ENCODE measurements around the gene BBS9. TPM values are rescaled to one million over a fixed set of nuclear protein-coding genes. Genes with fewer than 3 reads are reported as not detected.

Gene BBS9
- total RNA-seq, 2 experiments from 2014 or later, result 6.0 to 7.7 TPM

GRCh38 chr7:33356336-33356735 lies 227.0 kb downstream of the BBS9 start:
- H3K4me1 Mint-ChIP-seq (ENCODE audit: low read depth), result no peaks in the 10 kb centered on the region
- H3K4me3 Mint-ChIP-seq, result no peak overlapping the region
- peaks cover 5% of the 10 kb centered on the region for H3K36me3 Mint-ChIP-seq (ENCODE audit: low read depth)
- TF ChIP-seq, protein P1, sequence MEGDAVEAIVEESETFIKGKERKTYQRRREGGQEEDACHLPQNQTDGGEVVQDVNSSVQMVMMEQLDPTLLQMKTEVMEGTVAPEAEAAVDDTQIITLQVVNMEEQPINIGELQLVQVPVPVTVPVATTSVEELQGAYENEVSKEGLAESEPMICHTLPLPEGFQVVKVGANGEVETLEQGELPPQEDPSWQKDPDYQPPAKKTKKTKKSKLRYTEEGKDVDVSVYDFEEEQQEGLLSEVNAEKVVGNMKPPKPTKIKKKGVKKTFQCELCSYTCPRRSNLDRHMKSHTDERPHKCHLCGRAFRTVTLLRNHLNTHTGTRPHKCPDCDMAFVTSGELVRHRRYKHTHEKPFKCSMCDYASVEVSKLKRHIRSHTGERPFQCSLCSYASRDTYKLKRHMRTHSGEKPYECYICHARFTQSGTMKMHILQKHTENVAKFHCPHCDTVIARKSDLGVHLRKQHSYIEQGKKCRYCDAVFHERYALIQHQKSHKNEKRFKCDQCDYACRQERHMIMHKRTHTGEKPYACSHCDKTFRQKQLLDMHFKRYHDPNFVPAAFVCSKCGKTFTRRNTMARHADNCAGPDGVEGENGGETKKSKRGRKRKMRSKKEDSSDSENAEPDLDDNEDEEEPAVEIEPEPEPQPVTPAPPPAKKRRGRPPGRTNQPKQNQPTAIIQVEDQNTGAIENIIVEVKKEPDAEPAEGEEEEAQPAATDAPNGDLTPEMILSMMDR (IDR thresholded peaks at IDR 0.05), result no peak
- CTCF ChIA-PET, result no interaction called here
- H3K27me3 Mint-ChIP-seq, result no peaks in the 10 kb centered on the region
- H3K27ac Mint-ChIP-seq, result no peak overlapping the region
- H3K9me3 Mint-ChIP-seq, result no peaks in the 10 kb centered on the region
- intact Hi-C loops (cut with micrococcal nuclease), result no loop called here
- POLR2A ChIA-PET, result no interaction called here
- ATAC-seq, result no peak
- no peak for DNase-seq

DNA sequence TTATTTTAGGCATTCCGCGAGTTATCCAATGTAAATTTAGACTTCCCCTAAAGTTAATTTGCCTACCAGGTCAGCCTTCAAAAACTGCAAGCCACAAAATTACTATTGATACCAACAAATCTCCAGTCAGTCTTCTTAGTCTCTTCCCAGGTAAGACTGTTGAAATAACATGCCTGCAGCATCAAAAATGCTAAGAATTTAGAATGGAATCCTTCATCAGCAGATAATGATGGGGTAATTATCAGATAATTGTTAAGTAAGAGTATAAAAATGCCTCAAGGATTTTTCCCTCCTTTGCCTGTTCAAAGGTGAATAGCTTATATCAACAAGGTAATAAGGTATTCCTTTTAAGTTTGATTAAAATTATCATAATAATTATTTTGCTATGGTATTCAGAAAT lies 228.5 kb downstream of the BBS9 start:
- Mint-ChIP-seq H3K27me3 (no peaks in the 10 kb centered on the region), H3K4me3 (no peak overlapping the region), H3K27ac (no peak overlapping the region), H3K9me3 (no peaks in the 10 kb centered on the region), H3K4me1 (ENCODE audit: low read depth) (no peaks in the 10 kb centered on the region), H3K36me3 (ENCODE audit: low read depth) (peaks cover 1% of the 10 kb centered on the region)
- CTCF ChIA-PET, result no interaction called here
- TF ChIP-seq, protein P1 (IDR thresholded peaks at IDR 0.05), result no peak
- ATAC-seq, result no peak
- no peak for DNase-seq
- intact Hi-C loops (cut with micrococcal nuclease), result no loop called here
- POLR2A ChIA-PET, result no interaction called here

- POLR2A ChIA-PET, result no interaction called here
- H3K9me3 Mint-ChIP-seq, result no peaks in the 10 kb centered on the region
- no peaks in the 10 kb centered on the region for H3K27me3 Mint-ChIP-seq
- CTCF ChIA-PET, result no interaction called here
- DNase-seq (no peak), ATAC-seq (no peak)
- no peaks in the 10 kb centered on the region for H3K4me1 Mint-ChIP-seq (ENCODE audit: low read depth)
- TF ChIP-seq, protein P1 (IDR thresholded peaks at IDR 0.05), result no peak
- no peak overlapping the region for H3K27ac Mint-ChIP-seq
- H3K4me3 Mint-ChIP-seq, result no peak overlapping the region
- peaks cover 31% of the 10 kb centered on the region for H3K36me3 Mint-ChIP-seq (ENCODE audit: low read depth)
- intact Hi-C loops (cut with micrococcal nuclease), result no loop called here
Observed at GRCh38 chr7:33369888-33370287, 240.5 kb downstream of the BBS9 start.

DNA sequence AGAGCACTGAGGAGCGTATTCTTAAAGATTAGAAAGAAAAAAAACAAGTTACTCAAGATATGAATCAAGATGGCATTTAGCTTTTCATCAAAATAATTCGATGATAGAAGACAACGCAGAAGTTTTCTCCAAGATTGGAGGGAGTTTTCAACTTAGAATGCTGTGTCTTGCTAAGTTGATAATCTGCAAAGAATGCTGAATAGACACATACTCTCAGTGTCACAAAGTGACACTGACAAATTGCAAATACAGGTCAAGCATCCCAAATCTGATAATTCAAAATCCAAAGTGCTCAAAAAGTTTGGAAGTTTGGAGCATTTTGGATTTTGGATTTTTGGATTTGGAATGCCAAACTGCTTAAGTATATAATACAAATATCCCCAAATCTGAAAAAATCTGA lies 243.8 kb downstream of the BBS9 start:
- TF ChIP-seq, protein P1 (IDR thresholded peaks at IDR 0.05), result no peak
- DNase-seq (no peak), ATAC-seq (no peak)
- H3K4me3 Mint-ChIP-seq, result no peak overlapping the region
- H3K27me3 Mint-ChIP-seq, result no peaks in the 10 kb centered on the region
- no peak overlapping the region for H3K27ac Mint-ChIP-seq
- CTCF ChIA-PET, result no interaction called here
- intact Hi-C loops (cut with micrococcal nuclease), result no loop called here
- no peaks in the 10 kb centered on the region for H3K4me1 Mint-ChIP-seq (ENCODE audit: low read depth)
- peaks cover 28% of the 10 kb centered on the region for H3K36me3 Mint-ChIP-seq (ENCODE audit: low read depth)
- no peaks in the 10 kb centered on the region for H3K9me3 Mint-ChIP-seq
- POLR2A ChIA-PET, result no interaction called here

GRCh38 chr7:33379891-33380525 lies 250.6 kb downstream of the BBS9 start:
- Mint-ChIP-seq H3K27ac (no peak overlapping the region), H3K4me3 (no peak overlapping the region), H3K36me3 (ENCODE audit: low read depth) (peaks cover 4% of the 10 kb centered on the region), H3K27me3 (no peaks in the 10 kb centered on the region), H3K4me1 (ENCODE audit: low read depth) (no peaks in the 10 kb centered on the region), H3K9me3 (no peaks in the 10 kb centered on the region)
- TF ChIP-seq, protein P1 (IDR thresholded peaks at IDR 0.05), result no peak
- ATAC-seq (no peak), DNase-seq (no peak)
- ChIA-PET CTCF (interaction anchor here (0.6 kb wide), 1 partner anchor 20 kb away, joined by 4 read pairs; no protein-coding TSS in a partner anchor), POLR2A (no interaction called here)
- intact Hi-C loops (cut with micrococcal nuclease), result no loop called here
